Measurements from ENCODE around the gene HCRTR1. TPM values are rescaled to one million over a fixed set of nuclear protein-coding genes. Genes with fewer than 3 reads are reported as not detected.
A peak's percentile ranks its signal among the peaks of the same experiment; 100 is the strongest.

The HCRTR1 gene
- total and polyA plus RNA-seq, 8 donors = 0.14 to 0.24 (median 0.17) TPM; not detected in 4

GRCh38 chr1:31627930-31628559 lies 10.6 kb downstream of the HCRTR1 start:
- no peaks in the 10 kb centered on the region for H3K27me3 ChIP-seq
- H3K4me3 ChIP-seq = no peak overlapping the region
- no peak for TF ChIP-seq CTCF (IDR thresholded peaks at IDR 0.05)
- peaks cover 21 to 23% of the 10 kb centered on the region in 2 donors for H3K4me1 ChIP-seq
- H3K27ac ChIP-seq = peak overlapping the region; percentile 47 to 64
- peaks cover 0 to 80% of the 10 kb centered on the region in 2 donors for H3K36me3 ChIP-seq
- intact Hi-C loops (cut with DNase I) = no loop called here
- peak; percentile 85 for ATAC-seq
- no peaks in the 10 kb centered on the region for H3K9me3 ChIP-seq
- peak; percentile 15 to 79 (median 72) for DNase-seq

GRCh38 chr1:31628931-31629556 lies 11.6 kb downstream of the HCRTR1 start:
- no peak for TF ChIP-seq CTCF (IDR thresholded peaks at IDR 0.05)
- H3K36me3 ChIP-seq = peaks cover 0 to 88% of the 10 kb centered on the region in 2 donors
- peak overlapping the region; percentile 47 to 64 for H3K27ac ChIP-seq
- intact Hi-C loops (cut with DNase I) = no loop called here
- H3K9me3 ChIP-seq = no peaks in the 10 kb centered on the region
- DNase-seq (no peak), ATAC-seq (no peak)
- no peaks in the 10 kb centered on the region for H3K27me3 ChIP-seq
- H3K4me1 ChIP-seq = peaks cover 21 to 23% of the 10 kb centered on the region in 2 donors
- no peak overlapping the region for H3K4me3 ChIP-seq

- intact Hi-C loops (cut with DNase I) = no loop called here
- no peak for TF ChIP-seq CTCF (IDR thresholded peaks at IDR 0.05)
- Histone ChIP-seq H3K4me1 (peaks cover 3 to 20% of the 10 kb centered on the region in 2 donors), H3K36me3 (peaks cover 0 to 75% of the 10 kb centered on the region in 2 donors), H3K4me3 (no peak overlapping the region), H3K9me3 (no peaks in the 10 kb centered on the region), H3K27me3 (no peaks in the 10 kb centered on the region), H3K27ac (no peak overlapping the region)
- no peak for DNase-seq
- ATAC-seq = no peak
These were observed 15.2 kb downstream of the HCRTR1 start for GRCh38 chr1:31632649-31633048.

GRCh38 chr1:31633117-31633516 lies 15.6 kb downstream of the HCRTR1 start:
- ATAC-seq = peak; percentile 27
- no peak for DNase-seq
- peaks cover 0 to 70% of the 10 kb centered on the region in 2 donors for H3K36me3 ChIP-seq

More at GRCh38 chr1:31633117-31633516, 15.6 kb downstream of the HCRTR1 start:
- Histone ChIP-seq H3K9me3 (no peaks in the 10 kb centered on the region), H3K27ac (no peak overlapping the region), H3K4me3 (no peak overlapping the region), H3K27me3 (no peaks in the 10 kb centered on the region), H3K4me1 (peaks cover 0 to 24% of the 10 kb centered on the region in 2 donors)
- intact Hi-C loops (cut with DNase I) = no loop called here
- peak in 1 of 2 donors; percentile 17 for TF ChIP-seq CTCF (IDR thresholded peaks at IDR 0.05)
